NCI-H2227 treated with DMSO at 0.1 percent for 48 hours (cell line): ENCODE measurements around the gene MUC6.
"Not testable (repeated sequence)": the region's sequence is repeated elsewhere in the genome, so short reads cannot be mapped to it uniquely, and the experiment has no call there.

Source experiments
- DNase-seq: peaks from one replicate; lab custom pipeline; 2025; lab: John Stamatoyannopoulos, UW

The MUC6 gene

DNA sequence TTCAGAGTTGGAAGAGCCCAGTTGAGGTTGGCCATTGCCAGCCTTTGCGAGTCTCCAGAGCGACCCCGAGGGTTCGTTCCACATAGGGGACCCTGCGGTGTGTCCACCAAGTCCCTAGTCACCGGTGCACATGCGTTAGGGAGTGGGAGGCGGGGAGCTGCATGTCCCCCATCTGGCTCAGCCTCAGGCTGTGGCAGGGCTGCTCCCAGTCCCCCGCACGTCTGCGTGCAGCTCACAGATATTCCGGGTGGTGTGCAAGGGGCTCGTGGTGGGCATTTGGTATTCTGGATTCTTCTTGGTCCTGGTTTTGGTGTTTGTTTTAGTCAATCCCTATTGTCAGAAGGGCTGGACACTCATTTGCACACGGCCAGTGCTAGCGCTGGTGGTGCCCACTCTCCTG, 48.8 kb downstream of the MUC6 start:
- no peak for DNase-seq

DNA sequence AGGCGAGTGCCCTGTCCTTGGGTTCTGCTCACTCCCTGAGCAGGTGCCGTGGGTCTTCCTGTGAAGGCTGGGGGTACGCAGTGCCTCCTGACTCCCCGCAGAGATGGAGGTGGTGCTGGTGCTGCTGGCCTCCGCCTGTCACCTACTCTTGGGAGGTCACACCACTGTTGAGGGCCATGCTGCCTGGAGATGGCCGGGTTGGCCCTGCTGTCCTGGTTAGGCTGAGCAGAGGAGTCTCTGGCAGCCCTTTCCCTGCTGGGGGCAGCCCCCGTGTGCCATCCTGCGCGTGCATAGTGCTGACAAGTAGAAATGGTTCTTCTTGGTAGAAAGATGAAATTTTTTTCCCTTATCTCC, 49.6 kb downstream of the MUC6 start:
- DNase-seq = no peak

DNA sequence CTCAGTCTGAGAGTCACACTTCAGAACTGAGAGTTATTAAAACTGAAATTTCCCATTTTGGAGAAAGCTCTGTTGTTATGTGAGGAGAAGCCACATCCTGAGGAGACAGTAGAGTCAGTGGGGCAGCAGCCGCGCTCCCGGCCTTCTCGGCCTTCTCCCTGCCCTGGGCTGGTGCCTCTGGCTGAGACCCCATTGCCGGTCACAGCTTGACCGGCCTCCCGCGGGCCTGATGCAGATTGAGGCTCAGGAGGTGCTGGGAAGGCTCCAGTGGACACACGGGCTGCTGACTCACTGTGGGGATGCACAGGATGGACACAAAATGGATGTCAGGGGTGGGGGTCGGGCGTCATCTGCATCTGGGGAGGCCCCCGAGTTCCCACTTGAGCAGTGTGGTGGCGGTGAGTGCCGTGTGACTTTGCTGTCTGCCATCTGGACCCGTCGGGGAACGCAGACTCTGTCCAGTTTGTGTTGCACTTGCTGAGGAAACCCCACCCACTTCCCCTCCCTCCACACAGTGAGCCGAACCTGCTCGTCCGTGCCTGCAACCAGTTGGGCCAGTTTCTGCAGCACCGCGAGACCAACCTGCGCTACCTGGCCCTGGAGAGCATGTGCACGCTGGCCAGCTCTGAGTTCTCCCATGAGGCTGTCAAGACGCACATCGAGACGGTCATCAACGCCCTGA, 50.1 kb downstream of the MUC6 start:
- DNase-seq = no peak

DNA sequence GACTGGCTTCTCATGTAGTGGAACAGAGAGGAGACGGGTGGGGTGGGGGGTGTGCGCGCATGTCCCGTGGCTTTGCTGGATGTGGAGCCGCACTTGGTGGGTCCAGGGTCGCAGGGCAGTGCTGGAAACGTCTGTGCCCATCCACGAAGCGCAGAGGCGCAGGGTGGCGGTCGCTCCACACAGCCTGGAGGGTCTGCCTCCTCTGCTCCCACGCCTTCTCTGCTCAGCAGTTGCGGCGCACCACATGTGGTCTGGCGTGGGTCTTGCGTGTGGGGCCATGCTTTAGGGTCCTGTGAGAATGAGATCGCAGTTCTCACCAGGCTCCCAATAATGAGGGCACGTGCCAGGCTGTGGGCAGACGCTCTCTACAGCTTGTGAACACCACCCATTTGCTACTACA, 50.7 kb downstream of the MUC6 start:
- DNase-seq = no peak

DNA sequence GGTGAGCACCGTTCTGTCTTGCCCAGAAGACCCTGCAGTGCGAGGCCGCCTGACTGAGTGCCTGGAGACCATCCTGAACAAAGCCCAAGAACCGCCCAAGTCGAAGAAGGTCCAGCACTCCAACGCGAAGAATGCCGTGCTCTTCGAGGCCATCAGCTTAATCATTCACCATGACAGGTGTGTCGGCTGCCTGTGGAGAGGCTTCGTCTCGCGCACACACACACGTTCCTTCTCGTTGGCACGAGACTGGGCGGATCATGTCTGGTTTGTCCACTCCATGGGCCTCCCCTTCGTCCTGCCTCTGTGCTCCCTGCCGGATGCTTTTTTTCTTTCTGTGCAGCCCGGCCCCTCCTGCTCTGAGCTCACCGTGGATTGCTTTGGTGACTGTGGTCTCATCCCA, 51.1 kb downstream of the MUC6 start:
- no peak for DNase-seq

DNA sequence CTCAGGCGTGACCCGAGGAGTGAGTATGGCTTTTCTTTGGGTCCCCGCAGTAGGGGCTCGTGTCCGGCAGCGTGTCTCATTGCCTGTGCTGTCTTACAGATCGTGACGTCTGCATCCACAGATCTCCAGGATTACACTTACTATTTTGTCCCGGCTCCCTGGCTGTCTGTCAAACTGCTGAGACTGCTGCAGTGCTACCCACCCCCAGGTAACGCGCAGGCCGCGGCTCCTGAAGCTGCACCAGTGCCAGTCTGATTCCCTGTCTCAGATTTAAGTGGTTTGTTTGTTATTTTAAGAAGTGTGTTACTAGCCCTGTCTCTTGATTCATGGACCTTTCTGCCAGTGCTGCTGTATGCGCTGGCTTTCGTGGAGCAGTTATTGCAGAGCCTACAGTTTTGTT, 52.0 kb downstream of the MUC6 start:
- no peak for DNase-seq

DNA sequence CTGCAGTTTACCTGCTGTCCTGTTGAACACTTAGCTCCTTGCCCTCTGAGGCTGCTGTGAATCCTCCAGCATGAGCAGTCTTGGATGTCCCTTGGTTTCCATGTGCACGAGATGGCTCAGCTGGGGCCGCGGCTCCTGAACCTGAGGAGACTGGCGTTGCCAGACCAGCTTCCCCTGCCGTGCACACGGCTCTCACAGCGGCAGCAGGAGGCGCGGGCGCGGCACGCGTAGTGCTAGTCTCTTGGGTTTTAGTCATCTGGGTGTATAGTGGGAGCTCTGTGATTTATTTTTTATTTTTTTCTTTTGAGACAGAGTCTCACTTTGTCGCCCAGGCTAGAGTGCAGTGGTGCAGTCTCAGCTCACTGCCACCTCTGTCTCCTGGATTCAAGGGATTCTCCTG, 54.8 kb downstream of the MUC6 start:
- DNase-seq = no peak

DNA sequence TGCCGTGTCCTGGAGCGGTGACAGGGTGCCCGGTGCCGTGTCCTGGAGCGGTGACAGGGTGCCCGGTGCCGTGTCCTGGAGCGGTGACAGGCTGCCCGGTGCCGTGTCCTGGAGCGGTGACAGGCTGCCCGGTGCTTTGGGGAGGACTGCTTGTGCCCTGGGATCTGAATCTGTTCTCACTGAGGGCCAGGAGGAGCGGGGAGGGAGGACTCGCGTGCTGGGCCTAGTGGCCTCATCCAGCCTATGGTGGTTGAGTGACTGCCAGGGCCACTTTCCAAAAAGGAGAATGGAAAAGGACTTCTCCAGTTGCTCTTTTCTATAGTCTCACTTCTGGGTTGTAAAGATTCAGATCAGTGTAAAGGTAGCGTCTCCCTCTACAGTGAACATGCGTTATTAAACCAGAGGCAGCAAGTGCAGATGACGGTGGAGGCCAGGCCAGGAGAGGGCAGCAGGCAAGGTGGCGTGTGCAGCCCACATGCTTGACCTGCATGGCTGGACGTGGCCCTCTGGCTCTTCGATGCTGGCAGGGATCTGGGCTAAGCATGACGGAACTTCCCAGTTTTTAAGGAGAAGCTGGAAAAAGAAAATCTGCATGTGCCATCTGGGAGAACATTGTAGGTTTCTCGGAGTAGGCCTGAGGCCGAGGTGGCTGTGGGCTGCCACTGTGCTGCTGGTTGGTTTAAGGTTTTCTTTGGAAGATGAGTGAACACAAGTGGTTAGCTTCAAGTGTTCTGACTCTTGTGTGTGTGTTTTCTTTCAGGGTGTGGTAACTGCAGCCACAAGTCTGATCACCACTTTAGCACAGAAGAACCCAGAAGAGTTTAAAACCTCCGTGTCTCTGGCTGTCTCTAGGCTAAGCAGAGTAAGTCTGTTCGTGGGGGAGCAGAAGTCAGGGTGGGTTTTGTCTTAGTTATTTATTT, 55.8 kb downstream of the MUC6 start:
- DNase-seq = no peak

DNA sequence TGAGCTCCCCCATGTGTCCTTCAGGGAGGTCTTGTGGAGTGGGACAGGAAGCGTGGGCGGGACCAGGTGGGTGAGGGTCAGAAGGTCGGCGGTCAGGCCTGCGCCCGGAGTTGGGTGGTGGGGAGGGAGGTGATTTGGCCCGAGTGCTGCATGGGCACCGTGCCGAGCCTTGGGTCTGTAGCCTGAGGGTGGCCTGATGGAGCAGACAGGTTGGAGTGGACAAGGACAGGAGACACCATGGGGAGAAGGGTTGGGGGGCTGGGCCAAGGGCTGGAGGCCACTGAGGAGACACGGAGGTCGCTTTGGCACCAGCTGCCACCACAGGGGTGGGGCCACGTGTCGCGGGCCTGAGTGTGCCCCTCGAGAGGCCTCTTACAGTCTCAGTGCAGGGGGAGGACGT, 57.7 kb downstream of the MUC6 start:
- DNase-seq = no peak

DNA sequence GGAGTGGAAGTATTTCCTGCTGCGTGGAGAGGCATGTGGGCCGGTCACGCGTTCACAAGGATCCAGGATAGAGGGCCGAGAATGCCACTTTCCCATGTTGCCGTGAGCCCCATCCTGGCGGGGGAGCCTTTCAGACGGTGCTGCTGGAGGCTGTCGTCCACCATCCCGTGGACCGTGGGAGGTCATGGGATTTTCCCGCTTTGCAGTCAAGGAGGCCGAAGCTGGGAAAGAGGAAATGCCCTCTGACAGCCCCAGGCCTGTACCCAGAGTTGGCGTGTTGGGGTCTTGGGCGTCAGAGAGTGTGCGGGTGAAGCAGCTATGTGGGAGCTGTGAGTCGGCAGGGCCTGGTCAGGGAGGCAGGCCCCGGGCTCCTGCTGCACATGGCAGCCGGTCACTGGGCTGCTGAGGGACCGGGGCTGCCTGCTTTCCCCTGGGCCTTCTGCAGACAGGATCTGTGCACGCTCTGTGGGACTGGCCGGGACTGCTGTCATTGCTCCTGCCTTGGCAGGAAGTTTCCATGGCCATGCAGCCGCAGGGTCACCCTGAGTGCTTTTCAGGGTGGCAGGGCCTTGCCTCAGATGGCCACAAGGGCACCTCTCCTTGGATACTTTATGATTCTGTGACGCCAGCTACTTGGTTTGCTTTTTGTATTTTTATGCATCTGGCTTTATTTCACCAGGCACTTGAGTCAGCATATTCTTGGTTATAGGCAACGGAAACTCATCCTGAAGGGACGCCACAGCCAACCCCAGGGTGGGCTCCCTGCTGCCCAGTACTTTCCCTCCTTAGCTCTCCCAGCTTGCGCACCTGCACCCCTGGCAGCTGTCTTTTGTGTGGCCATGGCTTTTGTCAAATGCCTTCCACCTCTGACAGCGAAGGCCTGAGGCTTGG, 58.4 kb downstream of the MUC6 start:
- no peak for DNase-seq

DNA sequence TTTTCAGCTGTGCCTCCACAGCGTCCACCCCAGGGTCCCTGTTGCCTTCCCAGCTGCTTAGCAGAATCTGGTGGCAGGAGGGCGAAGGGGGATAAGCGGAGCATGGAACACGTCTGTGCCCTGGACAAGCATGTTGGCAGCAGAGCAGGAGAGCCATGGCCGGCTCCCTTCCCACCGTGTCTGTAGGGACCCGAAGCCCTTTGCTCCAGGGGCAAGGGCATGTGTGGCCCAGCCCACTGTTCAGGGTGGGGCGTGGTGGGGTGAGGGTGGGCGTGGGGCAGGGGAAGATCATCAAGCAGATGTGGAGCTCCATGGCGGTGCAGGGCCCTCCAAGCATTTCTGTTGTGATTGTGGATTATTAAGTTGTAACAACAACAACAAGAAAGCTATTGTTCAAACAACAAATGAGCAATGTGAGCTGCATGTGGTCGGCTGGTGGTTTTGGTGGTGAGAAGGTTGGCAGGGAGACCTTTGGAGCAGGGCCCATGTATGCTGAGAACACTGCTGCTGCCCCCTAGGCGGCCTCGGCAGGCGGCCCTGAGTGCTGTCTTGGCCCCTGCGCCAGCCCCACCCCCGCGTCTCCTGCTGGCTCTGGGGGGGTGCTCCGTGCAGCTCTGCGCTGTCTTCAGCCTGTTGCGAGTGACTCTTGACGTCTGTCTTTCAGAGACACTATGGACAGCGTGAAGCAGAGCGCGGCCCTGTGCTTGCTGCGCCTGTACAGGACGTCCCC, 59.9 kb downstream of the MUC6 start:
- no peak for DNase-seq

DNA sequence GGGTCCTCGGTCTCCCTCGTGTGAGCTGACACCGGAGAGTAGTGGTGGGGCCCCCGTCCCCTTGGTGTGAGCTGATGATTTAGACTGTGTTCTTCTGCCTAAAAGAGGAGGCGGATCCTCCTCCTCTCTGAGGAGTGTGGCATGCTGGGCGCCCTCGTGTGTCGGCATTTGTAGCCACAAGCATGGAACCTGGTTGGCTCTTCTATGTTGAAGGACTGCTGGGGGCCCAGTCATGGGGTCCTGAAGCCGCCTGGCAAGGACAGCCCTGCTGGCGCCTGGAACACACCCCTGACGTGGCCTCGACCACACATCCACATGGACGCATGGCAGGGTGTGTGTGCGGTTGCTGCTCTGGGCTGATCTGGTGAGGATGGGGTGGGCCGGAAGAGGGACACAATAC, 60.7 kb downstream of the MUC6 start:
- no peak for DNase-seq

DNA sequence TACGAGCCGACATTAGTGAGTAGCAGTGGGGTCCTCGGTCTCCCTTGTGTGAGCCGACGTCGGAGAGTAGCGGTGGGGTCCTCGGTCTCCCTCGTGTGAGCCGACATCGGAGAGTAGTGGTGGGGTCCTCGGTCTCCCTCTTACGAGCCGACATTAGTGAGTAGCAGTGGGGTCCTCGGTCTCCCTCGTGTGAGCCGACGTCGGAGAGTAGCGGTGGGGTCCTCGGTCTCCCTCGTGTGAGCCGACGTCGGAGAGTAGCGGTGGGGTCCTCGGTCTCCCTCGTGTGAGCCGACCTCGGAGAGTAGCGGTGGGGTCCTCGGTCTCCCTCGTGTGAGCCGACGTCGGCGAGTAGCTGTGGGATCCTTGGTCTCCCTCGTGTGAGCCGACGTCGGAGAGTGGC, 61.1 kb downstream of the MUC6 start:
- not testable (repeated sequence) for DNase-seq

DNA sequence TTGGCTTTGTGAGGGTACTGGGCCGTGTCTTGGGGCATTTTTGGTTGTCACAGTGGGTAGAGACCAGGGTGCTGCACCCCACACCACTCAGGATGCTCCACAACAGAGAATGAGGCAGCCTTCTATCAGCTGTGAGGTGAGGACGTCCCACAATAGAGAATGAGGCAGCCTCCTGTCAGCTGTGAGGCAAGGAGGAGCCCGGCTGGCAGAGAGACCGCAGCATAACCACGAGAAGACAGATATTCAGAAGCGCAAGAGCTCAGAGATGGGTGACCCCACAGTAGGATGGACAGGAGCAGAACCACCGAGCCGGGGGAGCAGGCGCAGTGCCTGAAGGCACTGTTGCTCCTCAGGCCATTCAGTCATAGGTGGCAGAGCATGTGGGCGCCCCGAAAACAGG, 63.3 kb downstream of the MUC6 start:
- DNase-seq = no peak

DNA sequence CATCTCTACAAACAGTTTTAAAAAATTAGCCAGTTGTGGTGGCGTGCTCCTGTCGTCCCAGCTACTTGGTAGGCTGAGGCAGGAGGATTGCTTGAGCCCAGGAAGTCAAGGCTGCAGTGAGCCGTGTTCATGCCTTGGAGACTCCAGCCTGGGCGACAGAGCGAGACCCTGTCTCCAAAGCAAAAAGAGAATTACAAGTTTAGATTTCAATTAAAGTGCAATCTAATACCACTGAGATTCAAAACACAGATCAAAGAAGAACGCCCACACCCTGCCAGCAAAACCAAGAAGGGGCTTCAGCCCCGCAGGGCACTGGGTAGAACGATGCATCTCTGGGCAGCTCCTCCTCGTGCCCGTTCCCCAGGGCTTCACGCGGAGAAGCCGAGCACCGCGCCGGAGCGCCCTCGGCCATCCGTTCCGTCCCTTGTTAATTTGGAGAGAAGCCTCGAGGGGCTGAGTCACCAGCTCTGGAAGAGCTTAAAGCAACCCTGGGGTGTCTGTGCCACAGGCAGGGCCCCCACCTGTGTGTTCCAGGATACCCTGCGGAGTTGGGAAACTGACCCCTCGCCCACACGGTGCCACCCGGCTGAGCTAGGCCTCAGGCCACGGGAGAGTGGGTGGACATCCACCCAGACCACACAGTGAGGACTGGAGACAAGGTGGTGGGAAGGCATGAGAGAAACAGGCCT, 63.9 kb downstream of the MUC6 start:
- DNase-seq = no peak

DNA sequence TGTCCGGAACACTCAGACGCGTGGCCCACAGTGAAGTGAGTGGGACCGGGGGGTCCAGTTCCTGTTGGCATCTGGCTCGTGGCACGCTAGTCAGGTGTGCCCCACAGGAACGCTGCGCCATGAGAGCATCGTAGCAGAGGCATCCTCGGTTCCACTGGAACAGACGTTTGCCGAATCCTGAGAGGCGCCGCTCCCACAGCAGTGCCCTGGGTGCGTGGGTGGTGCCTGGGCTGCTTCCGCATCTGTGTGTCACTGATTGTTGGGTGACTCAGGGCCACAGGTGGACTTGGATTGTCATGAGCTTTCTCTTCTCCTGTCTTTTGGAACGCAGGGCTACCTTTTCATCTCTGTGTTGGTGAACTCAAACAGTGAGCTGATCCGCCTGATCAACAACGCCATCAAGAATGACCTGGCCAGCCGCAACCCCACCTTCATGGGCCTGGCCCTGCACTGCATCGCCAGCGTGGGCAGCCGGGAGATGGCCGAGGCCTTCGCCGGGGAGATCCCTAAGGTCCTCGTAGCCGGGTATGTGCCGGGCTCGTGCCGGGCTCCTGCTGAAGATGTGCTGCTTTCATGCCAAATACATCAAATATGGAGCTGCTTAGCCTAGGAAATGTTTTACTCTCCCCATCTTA, 64.7 kb downstream of the MUC6 start:
- DNase-seq = no peak

DNA sequence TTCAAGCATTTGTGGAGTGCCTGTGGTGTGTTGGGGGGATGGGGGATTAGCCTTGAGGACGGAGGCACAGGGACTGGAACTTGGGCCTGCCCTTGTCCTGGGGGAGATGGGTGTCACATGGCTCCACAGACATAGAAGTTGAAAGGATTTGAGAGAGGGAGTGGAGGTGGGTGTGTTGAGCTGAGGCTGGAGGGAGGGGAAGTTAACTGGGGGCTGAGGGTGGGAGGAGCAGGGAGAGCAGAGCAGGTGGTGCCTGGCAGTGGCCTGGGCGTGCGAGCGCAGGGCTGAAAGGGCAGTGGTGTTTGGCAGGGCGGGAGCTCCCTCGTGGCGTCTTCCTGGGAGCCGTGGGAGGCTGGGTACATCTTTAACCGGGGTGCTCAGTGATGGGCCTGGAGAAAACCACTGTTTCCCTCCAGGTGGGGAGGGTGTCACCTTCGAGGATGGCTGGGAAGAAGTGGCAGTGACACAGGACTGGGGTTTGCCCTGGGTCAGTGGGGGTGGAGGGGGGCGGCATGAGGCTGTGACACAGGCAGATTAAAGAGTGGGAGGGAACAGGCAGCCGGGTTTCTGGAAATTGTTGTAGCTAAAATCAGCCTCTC, 65.3 kb downstream of the MUC6 start:
- no peak for DNase-seq

DNA sequence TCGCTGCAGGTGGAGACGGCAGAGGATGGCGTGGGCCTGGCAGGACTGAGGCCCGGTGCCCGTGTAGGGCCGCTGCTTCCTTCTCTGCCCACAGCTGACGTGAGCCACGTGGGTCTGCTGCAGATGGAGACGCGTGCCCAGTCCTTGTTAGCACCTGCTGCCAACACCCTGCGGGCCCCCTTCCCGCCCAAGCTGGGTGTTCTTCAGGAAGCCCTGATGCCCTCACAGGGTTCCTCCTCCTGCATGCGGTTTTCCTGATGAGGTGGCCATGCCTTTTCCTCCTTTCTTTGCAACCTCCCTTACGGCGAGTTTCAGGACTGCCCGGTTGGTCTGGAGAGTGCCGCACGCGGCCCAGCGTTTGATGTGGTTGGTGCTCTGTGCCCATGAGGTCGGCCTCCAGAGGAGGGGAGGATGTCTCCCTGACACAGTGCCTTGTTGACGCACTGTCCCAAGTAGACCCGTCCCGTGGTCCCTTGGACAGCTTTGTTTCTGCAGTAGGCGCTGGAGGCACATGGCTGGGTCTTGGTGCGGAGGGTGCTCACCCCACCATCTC, 66.1 kb downstream of the MUC6 start:
- DNase-seq = no peak

DNA sequence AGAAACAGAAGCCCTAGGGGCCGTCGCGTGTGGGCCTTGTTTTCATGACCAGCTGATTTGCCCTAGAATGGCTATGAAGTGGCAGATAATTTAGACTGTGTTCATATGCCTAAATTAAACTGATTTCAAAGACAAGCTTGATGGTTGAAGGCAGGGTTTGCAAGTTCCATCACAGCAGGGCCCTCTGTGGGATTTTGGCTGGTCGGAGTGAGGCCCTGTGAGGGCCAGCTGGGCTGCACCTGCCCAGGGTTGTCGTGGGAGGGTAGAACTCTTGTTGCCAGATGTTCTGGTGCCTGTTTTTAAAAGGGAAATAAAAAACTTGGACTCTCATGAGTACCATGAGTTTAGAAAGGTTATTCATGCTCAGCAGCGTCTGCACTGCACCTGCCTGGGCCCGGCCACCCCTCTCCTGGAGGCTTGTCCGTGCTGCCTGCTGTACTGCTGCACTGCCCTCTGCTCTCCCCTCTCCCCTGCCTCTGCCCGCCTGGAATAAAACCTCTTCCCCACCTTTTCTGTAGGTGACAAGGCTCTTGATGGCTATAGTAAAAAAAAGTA, 66.8 kb downstream of the MUC6 start:
- no peak for DNase-seq

DNA sequence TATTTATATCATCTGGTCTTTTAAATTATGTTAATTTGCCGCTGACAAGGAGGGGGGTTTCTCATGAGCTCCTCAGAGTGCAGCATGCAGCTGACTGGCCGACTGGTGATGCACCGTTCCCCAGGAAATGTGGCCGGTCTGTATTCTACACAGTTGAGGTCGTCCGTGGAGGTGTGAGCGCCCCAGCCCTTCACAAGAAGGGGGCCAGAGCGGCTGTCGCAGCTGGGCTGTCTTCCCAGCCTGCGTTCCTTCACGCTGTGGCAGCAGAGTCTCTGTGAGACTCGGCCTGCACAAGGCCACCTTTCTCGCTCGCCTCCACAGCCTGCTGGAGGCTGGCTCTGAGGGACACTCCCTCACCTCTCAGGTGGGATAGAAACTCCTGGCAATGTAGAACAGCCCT, 67.7 kb downstream of the MUC6 start:
- DNase-seq = no peak
